Cerebellar nuclear complex (tissue), 1 donor: Measurements from ENCODE around the gene DCLRE1A.

Experiments
- DNase-seq, 2 experiments: peaks; one replicate each; lab custom pipeline; 2025; lab: John Stamatoyannopoulos, UW

Gene DCLRE1A

GRCh38 chr10:113854013-113854760 lies at the start of gene DCLRE1A, which contains the start of gene NHLRC2:
Gene DCLRE1A (minus strand): TSS chr10:113854082. CDS start chr10:113853182, 900 bp downstream.
Gene NHLRC2 (plus strand): TSS chr10:113854661. CDS start chr10:113854873, 212 bp downstream.
- no peak for DNase-seq

GRCh38 chr10:113899952-113900598 lies 46.2 kb upstream of the DCLRE1A start:
- DNase-seq: no peak

GRCh38 chr10:113897693-113898618 lies 44.1 kb upstream of the DCLRE1A start:
- DNase-seq: no peak

GRCh38 chr10:113895018-113895417 lies 41.1 kb upstream of the DCLRE1A start:
- no peak for DNase-seq

GRCh38 chr10:113894581-113894980 lies 40.7 kb upstream of the DCLRE1A start:
- DNase-seq: no peak

GRCh38 chr10:113893570-113893969 lies 39.7 kb upstream of the DCLRE1A start:
- no peak for DNase-seq

- DNase-seq: no peak
Observed at GRCh38 chr10:113891476-113891875, 37.6 kb upstream of the DCLRE1A start.

GRCh38 chr10:113890769-113891168 lies 36.9 kb upstream of the DCLRE1A start:
- DNase-seq: no peak

GRCh38 chr10:113889911-113890310 lies 36.0 kb upstream of the DCLRE1A start:
- DNase-seq: no peak

- no peak for DNase-seq
Observed at GRCh38 chr10:113882240-113882639, 28.4 kb upstream of the DCLRE1A start.

GRCh38 chr10:113880236-113880635 lies 26.4 kb upstream of the DCLRE1A start:
- no peak for DNase-seq

- DNase-seq: no peak
Observed at GRCh38 chr10:113879691-113880090, 25.8 kb upstream of the DCLRE1A start.

- DNase-seq: no peak
Observed at GRCh38 chr10:113876461-113876860, 22.6 kb upstream of the DCLRE1A start.

- no peak for DNase-seq
Observed at GRCh38 chr10:113875212-113875611, 21.3 kb upstream of the DCLRE1A start.

GRCh38 chr10:113872139-113873030 lies 18.5 kb upstream of the DCLRE1A start:
- DNase-seq: no peak

GRCh38 chr10:113869789-113870188 lies 15.9 kb upstream of the DCLRE1A start:
- no peak for DNase-seq

- no peak for DNase-seq
Observed at GRCh38 chr10:113867904-113868303, 14.0 kb upstream of the DCLRE1A start.

- no peak for DNase-seq
Observed at GRCh38 chr10:113866551-113867394, 12.9 kb upstream of the DCLRE1A start.

GRCh38 chr10:113865901-113866300 lies 12.0 kb upstream of the DCLRE1A start:
- DNase-seq: no peak

- DNase-seq: no peak
Observed at GRCh38 chr10:113859261-113859660, 5.4 kb upstream of the DCLRE1A start.
